GM19193 (cell line): ENCODE data around the gene CALHM5.

Experiments used
- POLR2A ChIP-seq: IDR thresholded peaks from 4 replicates; pipeline ENCODE4 v1.6.1; 2011; ENCODE audit not compliant: insufficient read depth, insufficient read length; ENCODE audit errors: extremely low read depth

The CALHM5 gene

DNA sequence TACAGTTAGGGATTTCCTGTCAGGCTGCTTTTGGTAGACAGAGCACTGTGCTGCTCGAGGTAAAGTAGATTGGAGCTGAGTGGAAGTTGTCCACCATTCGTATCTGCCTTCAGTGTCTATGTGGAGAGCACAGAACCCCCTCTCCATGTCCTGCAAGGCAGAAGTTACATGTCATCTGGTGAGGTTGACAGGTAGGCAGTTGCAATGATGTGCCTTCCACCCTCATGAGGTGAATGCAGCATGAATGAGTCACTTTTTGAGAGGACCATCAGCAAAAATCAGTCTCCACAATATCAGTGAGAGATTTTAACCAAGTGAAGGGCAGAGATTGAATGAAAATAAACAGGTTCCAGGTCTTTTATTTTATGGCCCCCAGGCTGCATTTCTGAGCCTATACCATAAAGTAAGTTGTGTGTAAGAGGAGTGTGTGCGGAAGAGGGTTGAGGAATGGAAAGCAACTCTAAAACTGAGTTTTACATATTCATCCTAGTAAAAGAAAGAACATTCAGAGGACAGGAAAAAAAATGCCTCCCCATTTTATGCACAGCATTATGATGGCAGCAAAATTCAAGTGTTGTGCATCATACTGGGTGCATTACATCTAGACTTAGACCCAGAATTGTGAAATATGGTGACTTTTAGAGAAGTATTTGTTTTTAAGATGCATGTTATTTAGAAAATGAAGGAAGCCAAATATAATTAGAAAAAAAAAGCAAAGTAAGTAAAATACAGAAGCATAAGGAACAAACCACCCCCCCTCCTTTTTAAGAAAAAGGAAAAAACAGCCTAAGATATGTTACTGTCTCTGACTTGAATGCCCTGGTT lies 18.2 kb downstream of the CALHM5 start:
- no peak for TF ChIP-seq POLR2A

DNA sequence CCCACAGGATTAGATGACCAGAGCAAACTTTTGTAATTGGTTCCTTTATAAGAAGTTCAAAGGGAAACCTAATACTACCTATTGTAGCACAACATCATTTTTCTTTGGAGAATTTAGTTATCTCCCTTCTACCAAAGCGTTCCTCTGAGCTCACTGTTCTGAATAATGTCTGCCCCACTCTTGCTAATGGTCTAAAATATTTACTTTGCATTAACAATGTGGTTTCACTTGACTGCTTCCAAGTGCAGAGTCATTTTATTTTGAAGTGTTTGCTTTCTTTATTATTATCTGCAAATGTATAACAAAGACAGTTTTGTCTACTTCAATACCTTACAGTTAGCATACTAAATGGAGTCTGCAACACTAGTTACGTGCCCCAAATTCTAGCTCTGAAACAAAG lies 19.0 kb downstream of the CALHM5 start:
- TF ChIP-seq POLR2A, result no peak

DNA sequence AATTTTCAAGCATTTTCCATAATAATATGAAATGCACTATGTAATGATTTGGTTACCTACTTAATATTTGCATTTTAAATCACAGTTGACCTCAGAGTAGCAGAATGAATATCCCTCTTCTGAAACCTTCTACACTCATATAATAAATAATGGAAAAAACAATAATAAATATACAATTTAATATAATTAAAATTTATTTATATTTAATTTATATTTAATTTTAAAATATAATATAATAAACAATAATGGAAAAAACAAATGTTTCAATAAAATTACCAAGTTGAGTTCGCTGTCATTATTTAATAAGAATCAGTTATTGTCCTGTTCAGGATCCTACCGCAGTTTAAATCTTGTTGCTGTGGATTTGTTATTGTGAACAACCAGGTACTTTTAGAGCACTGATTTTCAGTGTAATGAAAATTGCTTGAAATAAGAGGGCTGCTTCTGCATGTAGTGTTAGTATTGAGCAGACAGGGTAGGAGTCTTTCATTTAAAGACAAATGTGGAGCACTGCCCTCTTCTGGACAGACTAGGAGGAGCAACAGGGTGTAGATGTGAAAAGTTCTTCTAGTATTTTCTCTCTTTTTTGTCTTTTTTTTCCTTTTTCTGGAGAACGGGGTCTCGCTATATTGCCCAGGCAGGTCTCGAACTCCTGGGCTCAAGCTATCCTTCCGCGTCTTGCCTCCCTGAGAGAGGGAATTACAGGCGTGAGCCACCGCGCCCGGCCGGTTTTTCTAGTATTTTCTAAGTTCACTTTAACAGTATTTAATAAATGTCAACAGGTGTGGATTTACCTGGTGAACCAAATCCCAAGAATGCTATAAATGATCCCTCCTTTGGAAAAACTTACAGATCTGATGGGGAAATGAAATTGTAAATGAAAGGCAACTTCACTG lies 20.5 kb downstream of the CALHM5 start:
- TF ChIP-seq POLR2A, result no peak

- no peak for TF ChIP-seq POLR2A
Observed at GRCh38 chr6:116533233-116533957, 22.0 kb downstream of the CALHM5 start.

DNA sequence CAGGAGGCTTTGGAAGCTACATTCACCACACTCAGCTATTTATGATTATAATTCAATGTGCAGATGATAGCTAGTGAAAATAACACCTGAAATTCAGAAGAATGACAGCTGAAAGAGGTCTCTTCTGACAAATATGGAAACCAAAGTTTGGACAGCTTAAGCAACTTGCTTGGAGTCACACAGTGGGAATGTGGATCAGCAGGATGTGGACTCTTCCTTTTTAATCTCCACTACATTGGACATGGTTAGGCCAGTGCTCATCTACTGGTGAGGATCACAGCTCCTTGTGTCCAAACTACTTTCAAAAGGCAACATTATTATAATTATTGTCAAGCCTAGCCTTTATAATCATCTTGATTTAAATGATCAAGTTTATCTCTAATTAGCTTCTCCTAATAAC lies 23.7 kb downstream of the CALHM5 start:
- no peak for TF ChIP-seq POLR2A

DNA sequence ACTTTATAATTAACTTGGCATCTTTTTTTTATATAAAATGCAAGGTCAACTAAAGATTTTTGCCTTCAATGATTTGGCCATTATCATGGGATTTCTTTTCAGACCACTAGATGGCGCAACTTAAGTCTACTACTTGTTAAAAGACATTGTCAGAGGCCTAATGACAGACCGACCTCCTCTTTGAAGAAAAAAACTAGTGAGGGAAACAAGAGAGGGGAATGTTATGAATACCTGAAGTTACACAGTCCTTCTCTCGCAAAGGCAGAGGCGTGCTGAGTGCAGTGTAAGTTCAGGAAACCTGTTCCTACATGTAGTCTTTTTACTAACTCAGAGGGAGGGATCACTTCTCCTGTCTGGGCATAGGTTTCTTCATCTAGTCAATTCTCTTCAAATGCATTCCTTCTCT lies 24.8 kb downstream of the CALHM5 start:
- TF ChIP-seq POLR2A, result no peak

GRCh38 chr6:116542426-116542825 lies 31.0 kb downstream of the CALHM5 start:
- TF ChIP-seq POLR2A, result no peak

DNA sequence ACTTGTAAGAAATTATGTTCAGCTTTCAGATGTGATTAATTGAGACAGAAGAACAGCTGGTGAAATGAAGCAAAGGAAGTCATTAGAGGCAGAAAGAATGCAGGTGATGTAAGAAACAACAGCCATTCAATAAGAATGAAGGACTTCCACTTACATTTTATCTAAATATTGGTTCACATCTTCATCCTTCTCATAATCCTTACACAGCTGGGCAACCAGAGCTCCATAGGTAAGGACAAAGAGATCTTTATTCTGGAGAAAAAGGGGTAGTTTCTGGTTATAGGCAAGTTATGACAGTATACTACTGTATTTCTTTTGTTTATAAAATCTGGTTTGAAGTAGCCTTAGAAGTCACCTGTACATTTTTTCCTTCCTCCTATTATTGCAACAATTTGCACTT lies 31.7 kb downstream of the CALHM5 start:
- TF ChIP-seq POLR2A, result no peak

GRCh38 chr6:116545651-116546050 lies 34.2 kb downstream of the CALHM5 start, which contains the start of gene TRAPPC3L:
TSS of gene TRAPPC3L (minus strand) at chr6:116545684. CDS start at chr6:116545514, 170 bp downstream.
- TF ChIP-seq POLR2A, result no peak

DNA sequence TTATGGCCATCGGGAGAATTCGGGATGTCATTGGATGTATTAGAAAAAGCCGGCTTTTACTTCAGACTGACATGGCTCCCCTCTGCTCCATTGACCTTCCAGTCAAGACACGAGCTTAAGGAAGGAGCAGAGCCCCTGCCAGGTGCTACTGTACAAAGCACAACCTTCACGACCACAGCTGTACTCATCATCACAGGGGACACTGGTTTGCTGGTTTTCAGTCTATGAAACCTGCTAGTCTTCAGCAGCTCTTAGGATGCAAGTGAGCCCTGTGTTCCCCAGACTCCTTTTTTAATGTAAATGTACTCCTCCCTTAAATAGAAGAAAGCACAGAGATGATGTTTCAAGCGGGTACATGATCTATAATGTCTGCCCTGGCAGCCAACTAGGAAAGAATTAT lies 35.9 kb downstream of the CALHM5 start:
- TF ChIP-seq POLR2A, result no peak

GRCh38 chr6:116550796-116551195 lies 39.4 kb downstream of the CALHM5 start:
- TF ChIP-seq POLR2A, result no peak

DNA sequence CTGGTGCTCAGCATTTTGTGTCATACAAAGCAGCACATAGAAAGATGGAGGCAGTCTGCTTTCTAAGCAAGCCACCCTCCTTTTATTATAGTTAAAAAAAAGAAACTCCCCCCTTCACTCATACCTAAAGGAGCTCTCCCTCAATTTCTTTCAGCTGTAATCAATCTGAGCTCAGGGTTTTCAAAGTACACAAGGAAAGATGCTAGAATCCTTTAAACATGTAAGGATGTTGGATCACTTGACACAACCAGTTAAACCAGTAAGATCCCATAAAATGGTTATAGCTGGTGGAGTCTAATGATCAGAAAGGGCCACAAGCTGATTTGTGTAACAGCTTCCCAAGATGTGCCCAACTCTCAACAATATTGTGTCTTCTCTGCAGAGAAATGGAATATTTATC lies 42.0 kb downstream of the CALHM5 start, which contains the start of gene CALHM4:
Gene CALHM4, plus strand, starts transcription at position 301 of the 400 bp plus-strand sequence. Its CDS starts 43 bp downstream, at position 344.
- TF ChIP-seq POLR2A, result no peak

DNA sequence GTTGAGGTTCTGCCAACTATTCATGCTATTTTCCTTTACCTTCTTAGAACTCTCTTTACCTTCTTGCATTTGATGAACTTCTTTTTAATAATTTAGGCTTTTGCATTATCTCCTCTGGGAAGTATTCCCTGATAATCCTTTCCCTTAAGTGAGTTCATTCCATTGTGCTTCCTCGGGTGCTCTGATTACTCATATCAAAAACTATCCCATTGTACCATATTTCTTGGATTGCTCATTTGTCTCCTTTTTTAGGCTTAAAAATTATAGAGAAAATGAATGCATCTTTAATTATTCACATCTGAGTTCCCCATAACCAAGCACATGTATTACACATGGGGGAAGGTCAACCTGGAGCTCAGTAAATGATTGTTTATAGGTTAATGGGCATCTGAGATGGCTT lies 44.6 kb downstream of the CALHM5 start:
- TF ChIP-seq POLR2A, result no peak

DNA sequence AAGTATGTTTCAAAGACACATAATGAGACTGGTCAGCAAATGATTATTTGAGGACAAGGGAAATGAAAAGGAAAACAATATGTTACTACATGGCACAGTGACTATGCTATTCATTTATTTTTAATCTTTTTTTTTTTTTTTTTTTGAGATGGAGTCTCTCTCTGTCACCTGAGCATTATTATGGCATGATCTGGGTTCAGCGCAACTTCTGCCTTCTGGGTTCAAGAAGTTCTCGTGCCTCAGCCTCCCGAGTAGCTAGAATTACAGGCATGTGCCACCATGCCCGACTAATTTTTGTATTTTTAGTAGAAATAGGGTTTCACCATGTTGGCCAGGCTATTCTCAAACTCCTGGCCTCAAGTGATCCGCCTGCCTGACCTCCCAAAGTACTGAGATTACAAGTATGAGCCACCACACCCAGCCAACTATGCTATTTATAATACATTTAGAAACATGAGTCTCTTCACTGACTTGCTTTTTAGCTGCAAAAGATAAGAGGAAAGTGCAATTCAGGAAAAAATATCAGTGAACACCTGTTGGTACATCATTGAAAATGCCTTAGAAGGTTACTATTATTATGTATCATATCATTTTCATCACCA lies 45.5 kb downstream of the CALHM5 start:
- TF ChIP-seq POLR2A, result no peak

DNA sequence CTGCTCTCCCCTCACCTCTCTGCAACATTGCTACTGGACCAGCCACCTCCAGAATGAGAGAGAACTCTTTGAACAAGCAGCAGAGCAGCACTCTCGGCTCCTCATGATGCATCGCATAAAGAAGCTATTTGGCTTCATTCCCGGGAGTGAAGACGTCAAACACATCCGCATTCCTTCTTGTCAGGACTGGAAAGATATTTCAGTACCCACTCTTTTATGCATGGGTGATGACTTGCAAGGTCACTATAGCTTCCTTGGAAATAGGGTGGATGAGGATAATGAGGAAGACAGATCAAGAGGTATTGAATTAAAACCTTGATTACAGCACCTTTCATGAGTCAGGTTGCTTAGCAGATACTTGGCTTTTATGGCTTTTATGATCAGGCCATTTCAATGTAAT lies 46.5 kb downstream of the CALHM5 start:
- no peak for TF ChIP-seq POLR2A

- no peak for TF ChIP-seq POLR2A
Observed at GRCh38 chr6:116560130-116560529, 48.7 kb downstream of the CALHM5 start.
